HEK293 (cell line): ENCODE results near the gene MICU1.
A peak's percentile ranks its signal among the peaks of the same experiment; 100 is the strongest.
"Not testable (repeated sequence)": the region's sequence is repeated elsewhere in the genome, so short reads cannot be mapped to it uniquely, and the experiment has no call there.

Experiments used
- CTCF ChIA-PET: fragments of 350-600 bp; formaldehyde crosslinking; extraction: SDS; loops from one replicate; lab custom pipeline; 2021; ENCODE audit warnings: antibody characterized with exemption; lab: Yijun Ruan, JAX
- POLR2A ChIA-PET: fragments of 300-600 bp; formaldehyde crosslinking; extraction: SDS; loops from one replicate; lab custom pipeline; 2020; ENCODE audit warnings: antibody characterized with exemption, inconsistent platforms; lab: Yijun Ruan, JAX
- H3K27ac ChIP-seq: fragments of 200-500 bp; sonication (Bioruptor generic); 2 replicates; pipeline ENCODE4 v1.5.1; 2014; ENCODE audit warnings: low read depth, low read length, control low read depth, inconsistent platforms; ENCODE audit errors: extremely low read depth
- H3K36me3 ChIP-seq, 2 experiments: fragments of 200-500 bp in 1 of 2; sonication (Bioruptor generic) in 1 of 2; 1 replicate in 1 of 2; 2 replicates in 1 of 2; pipeline ENCODE4 v1.5.1; 2014 to 2017; ENCODE audit warnings: inconsistent platforms in 2 of 2, low read length in 2 of 2; ENCODE audit not compliant: control insufficient read depth in 2 of 2, insufficient read depth in 1 of 2
- H3K4me1 ChIP-seq: fragments of 200-500 bp; sonication (Bioruptor generic); 2 replicates; pipeline ENCODE4 v1.5.1; 2014; ENCODE audit warnings: mild to moderate bottlenecking, low read length, inconsistent platforms; ENCODE audit not compliant: control insufficient read depth, insufficient read depth
- H3K4me3 ChIP-seq: 2 replicates; pipeline ENCODE4 v1.5.1; 2011; ENCODE audit warnings: low read depth, mild to moderate bottlenecking, control low read depth, low read length, moderate library complexity
- H3K9me3 ChIP-seq: fragments of 200-500 bp; sonication (Bioruptor generic); 2 replicates; pipeline ENCODE4 v1.5.1; 2014; ENCODE audit warnings: low read depth, low read length, inconsistent platforms; ENCODE audit not compliant: control insufficient read depth, insufficient read depth
- BCL11B ChIP-seq: fragments of 450-650 bp; formaldehyde crosslinking; IDR thresholded peaks from 2 replicates; pipeline ENCODE4 v1.5.1; 2016; ENCODE audit warnings: low read depth, missing biosample characterization, missing genetic modification characterization
- IKZF3 ChIP-seq: fragments of 450-650 bp; IDR thresholded peaks from 2 replicates; pipeline ENCODE4 v1.5.0; 2018; ENCODE audit warnings: missing biosample characterization, mild to moderate bottlenecking, missing genetic modification characterization, moderate library complexity
- TCF7L2 ChIP-seq: IDR thresholded peaks from 2 replicates; pipeline ENCODE4 v1.6.1; 2011; ENCODE audit warnings: low read depth, mild to moderate bottlenecking, inconsistent platforms, low read length, moderate library complexity, borderline replicate concordance
- YY1 ChIP-seq: fragments of 450-650 bp; formaldehyde crosslinking; IDR thresholded peaks from 2 replicates; pipeline ENCODE4 v1.5.1; 2018; ENCODE audit warnings: missing biosample characterization, missing genetic modification characterization
- ZBTB17 ChIP-seq: fragments of 450-650 bp; formaldehyde crosslinking; IDR thresholded peaks from 2 replicates; pipeline ENCODE4 v1.5.1; 2016; ENCODE audit warnings: missing biosample characterization, missing genetic modification characterization
- ZBTB20 ChIP-seq: fragments of 450-650 bp; formaldehyde crosslinking; IDR thresholded peaks from 2 replicates; pipeline ENCODE4 v1.5.1; 2016; ENCODE audit warnings: missing biosample characterization, missing genetic modification characterization
- ZBTB49 ChIP-seq: fragments of 450-650 bp; formaldehyde crosslinking; IDR thresholded peaks from 2 replicates; pipeline ENCODE4 v1.5.1; 2016; ENCODE audit warnings: missing biosample characterization, missing genetic modification characterization, low read depth
- ZEB2 ChIP-seq: fragments of 450-650 bp; formaldehyde crosslinking; IDR thresholded peaks from 2 replicates; pipeline ENCODE4 v1.5.1; 2016; ENCODE audit warnings: missing biosample characterization, missing genetic modification characterization
- ZFP37 ChIP-seq: fragments of 450-650 bp; formaldehyde crosslinking; IDR thresholded peaks from 2 replicates; pipeline ENCODE4 v1.5.1; 2016; ENCODE audit warnings: missing biosample characterization, missing genetic modification characterization
- ZNF10 ChIP-seq: fragments of 450-650 bp; formaldehyde crosslinking; IDR thresholded peaks from 2 replicates; pipeline ENCODE4 v1.5.1; 2017; ENCODE audit warnings: missing biosample characterization, missing genetic modification characterization
- ZNF221 ChIP-seq: fragments of 450-650 bp; formaldehyde crosslinking; IDR thresholded peaks from 2 replicates; pipeline ENCODE4 v1.5.1; 2017; ENCODE audit warnings: missing biosample characterization, missing genetic modification characterization, borderline replicate concordance
- ZNF335 ChIP-seq: fragments of 450-650 bp; formaldehyde crosslinking; conservative IDR thresholded peaks from 2 replicates; pipeline ENCODE4 v1.5.1; 2016; ENCODE audit warnings: missing biosample characterization, missing genetic modification characterization
- ZNF404 ChIP-seq: fragments of 450-650 bp; formaldehyde crosslinking; IDR thresholded peaks from 2 replicates; pipeline ENCODE4 v1.5.1; 2017; ENCODE audit warnings: missing biosample characterization, missing genetic modification characterization
- ZNF561 ChIP-seq: fragments of 450-650 bp; IDR thresholded peaks from 2 replicates; pipeline ENCODE4 v1.5.1; 2018; ENCODE audit warnings: missing biosample characterization, missing genetic modification characterization, borderline replicate concordance
- ZNF645 ChIP-seq: fragments of 450-650 bp; formaldehyde crosslinking; IDR thresholded peaks from 2 replicates; pipeline ENCODE4; 2016; ENCODE audit warnings: missing biosample characterization, missing genetic modification characterization
- ZNF707 ChIP-seq: fragments of 450-650 bp; formaldehyde crosslinking; IDR thresholded peaks from 2 replicates; pipeline ENCODE4 v1.5.1; 2016; ENCODE audit warnings: missing biosample characterization, missing genetic modification characterization
- ZNF747 ChIP-seq: fragments of 450-650 bp; formaldehyde crosslinking; IDR thresholded peaks from 2 replicates; pipeline ENCODE4 v1.5.1; 2016; ENCODE audit warnings: missing biosample characterization, missing genetic modification characterization
- ZNF768 ChIP-seq: fragments of 450-650 bp; formaldehyde crosslinking; IDR thresholded peaks from 2 replicates; pipeline ENCODE4 v1.5.1; 2018; ENCODE audit warnings: missing biosample characterization, mild to moderate bottlenecking, missing genetic modification characterization
- ZSCAN16 ChIP-seq: fragments of 450-650 bp; formaldehyde crosslinking; IDR thresholded peaks from 2 replicates; pipeline ENCODE4 v1.5.1; 2016; ENCODE audit warnings: missing biosample characterization, missing genetic modification characterization
- TF ChIP-seq, protein P1 (sequence below): fragments of 450-650 bp; formaldehyde crosslinking; IDR thresholded peaks from 2 replicates; pipeline ENCODE4 v1.5.1; 2016; ENCODE audit warnings: missing biosample characterization, missing genetic modification characterization
- TF ChIP-seq, protein P2 (sequence below): fragments of 450-650 bp; formaldehyde crosslinking; IDR thresholded peaks from 2 replicates; pipeline ENCODE4 v1.5.1; 2016; ENCODE audit warnings: missing biosample characterization, missing genetic modification characterization, low read depth

MICU1 gene

DNA sequence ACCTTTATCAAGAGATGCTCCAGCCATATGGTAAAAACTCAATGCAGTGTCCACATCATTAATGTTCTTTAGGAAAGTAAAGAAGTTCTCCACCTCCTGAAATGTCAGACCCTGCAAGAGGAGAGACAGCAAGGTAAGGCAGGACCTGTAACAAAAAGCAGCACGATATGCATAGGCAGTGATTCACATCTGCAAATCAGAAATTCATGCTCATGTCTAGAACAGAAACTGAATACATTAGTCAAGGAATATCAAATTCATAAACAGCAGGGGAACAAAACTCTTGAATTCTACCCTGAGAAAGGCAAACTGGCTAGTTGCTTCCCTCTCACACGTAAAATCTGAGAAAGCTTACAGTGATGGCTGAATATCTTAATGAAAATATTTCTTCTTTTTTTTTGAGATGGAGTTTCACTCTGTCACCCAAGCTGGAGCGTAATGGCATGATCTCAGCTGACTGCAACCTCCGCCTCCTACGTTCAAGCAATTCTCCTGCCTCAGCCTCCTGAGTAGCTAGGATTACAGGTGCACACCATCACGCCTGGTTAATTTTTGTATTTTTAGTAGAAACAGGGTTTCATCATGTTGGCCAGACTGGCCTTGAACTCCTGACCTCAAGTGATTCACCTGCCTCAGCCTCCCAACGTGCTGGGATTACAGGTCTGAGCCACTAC, 217.8 kb downstream of the MICU1 start:
- no peaks in the 10 kb centered on the region for H3K4me1 ChIP-seq
- H3K9me3 ChIP-seq, result no peaks in the 10 kb centered on the region
- TF ChIP-seq ZBTB49 (tag by site-specific recombination) (no peak), ZBTB17 (tag by site-specific recombination) (0 out of 2 replicates have a peak, but pooled peaks have one; percentile 24)
- H3K27ac ChIP-seq, result no peak overlapping the region
- H3K4me3 ChIP-seq, result no peak overlapping the region
- CTCF ChIA-PET, result interaction anchor here (0.6 kb wide), 1 partner anchor 35 kb away, joined by 4 read pairs; no protein-coding TSS in a partner anchor
- H3K36me3 ChIP-seq, result no peaks in the 10 kb centered on the region
- POLR2A ChIA-PET, result interaction anchor here (0.6 kb wide), 1 partner anchor 127 kb away, joined by 3 read pairs; no protein-coding TSS in a partner anchor

DNA sequence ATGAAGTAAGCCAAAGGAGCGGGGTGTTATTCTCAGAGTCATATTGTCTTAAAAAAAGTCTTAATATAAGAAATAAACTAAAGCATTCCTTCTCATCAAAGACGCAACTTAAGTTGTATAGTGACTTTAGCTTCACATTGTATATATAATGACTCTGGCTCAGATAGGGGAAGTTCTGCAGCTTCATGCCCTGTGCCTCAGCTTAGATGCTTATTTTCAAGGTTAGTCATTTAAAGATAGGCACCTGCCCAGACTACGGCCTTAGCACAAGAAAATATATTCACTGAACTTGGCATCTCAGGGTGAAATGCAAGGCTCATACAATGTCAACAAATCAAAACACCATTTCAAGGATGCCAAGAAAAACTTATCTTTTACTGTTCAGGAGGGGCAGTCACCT, 218.4 kb downstream of the MICU1 start:
- POLR2A ChIA-PET, result interaction anchor here (0.6 kb wide), 1 partner anchor 127 kb away, joined by 3 read pairs; no protein-coding TSS in a partner anchor

GRCh38 chr10:72395581-72395980, 230.3 kb downstream of the MICU1 start:
- POLR2A ChIA-PET, H3K27ac ChIP-seq, H3K4me3 ChIP-seq, H3K9me3 ChIP-seq, CTCF ChIA-PET, H3K4me1 ChIP-seq, H3K36me3 ChIP-seq: not testable (repeated sequence)

More for the DNA sequence above, 218.4 kb downstream of the MICU1 start:
- no peaks in the 10 kb centered on the region for H3K9me3 ChIP-seq
- TF ChIP-seq, protein P1, sequence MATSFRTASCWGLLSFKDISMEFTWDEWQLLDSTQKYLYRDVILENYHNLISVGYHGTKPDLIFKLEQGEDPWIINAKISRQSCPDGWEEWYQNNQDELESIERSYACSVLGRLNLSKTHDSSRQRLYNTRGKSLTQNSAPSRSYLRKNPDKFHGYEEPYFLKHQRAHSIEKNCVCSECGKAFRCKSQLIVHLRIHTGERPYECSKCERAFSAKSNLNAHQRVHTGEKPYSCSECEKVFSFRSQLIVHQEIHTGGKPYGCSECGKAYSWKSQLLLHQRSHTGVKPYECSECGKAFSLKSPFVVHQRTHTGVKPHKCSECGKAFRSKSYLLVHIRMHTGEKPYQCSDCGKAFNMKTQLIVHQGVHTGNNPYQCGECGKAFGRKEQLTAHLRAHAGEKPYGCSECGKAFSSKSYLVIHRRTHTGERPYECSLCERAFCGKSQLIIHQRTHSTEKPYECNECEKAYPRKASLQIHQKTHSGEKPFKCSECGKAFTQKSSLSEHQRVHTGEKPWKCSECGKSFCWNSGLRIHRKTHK (tag by site-specific recombination), result no peak
- no peak for TF ChIP-seq ZNF747 (tag by site-specific recombination)
- TF ChIP-seq ZNF768, result no peak
- no peak for TF ChIP-seq ZNF561 (tag by site-specific recombination)
- no peak for TF ChIP-seq BCL11B (tag by site-specific recombination)
- H3K4me1 ChIP-seq, result no peaks in the 10 kb centered on the region
- no peaks in the 10 kb centered on the region for H3K36me3 ChIP-seq
- H3K27ac ChIP-seq, result no peak overlapping the region
- H3K4me3 ChIP-seq, result no peak overlapping the region
- CTCF ChIA-PET, result interaction anchor here (0.6 kb wide), 1 partner anchor 35 kb away, joined by 4 read pairs; no protein-coding TSS in a partner anchor

DNA sequence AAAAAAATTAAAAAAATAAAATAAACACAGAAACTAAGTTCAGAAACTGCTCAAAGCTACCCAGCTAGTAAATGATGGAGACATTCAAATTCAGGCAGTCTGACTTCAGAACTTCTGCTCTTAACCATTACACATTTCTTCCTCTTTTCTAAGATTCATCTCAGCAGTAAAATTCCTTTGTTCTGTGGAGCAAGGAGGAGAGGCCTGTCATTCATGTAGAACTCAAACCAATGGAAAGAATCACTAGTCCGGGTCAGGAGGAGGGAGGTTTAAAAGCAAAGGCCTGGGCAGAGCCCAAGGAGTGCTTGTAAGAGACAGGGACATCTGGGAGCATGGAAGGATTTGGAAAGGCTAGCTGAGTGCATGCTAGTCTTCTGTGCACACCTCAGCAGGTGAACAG, 233.3 kb downstream of the MICU1 start:
- Histone ChIP-seq H3K36me3 (no peaks in the 10 kb centered on the region; a peak in 1 of 3 replicates), H3K4me3 (no peak overlapping the region), H3K9me3 (no peaks in the 10 kb centered on the region), H3K4me1 (no peaks in the 10 kb centered on the region), H3K27ac (no peak overlapping the region)
- CTCF ChIA-PET, result interaction anchor here (0.6 to 0.7 kb wide), 2 partner anchors 41 to 92 kb away, joined by 3 to 10 read pairs; no protein-coding TSS in a partner anchor
- TF ChIP-seq ZNF404 (tag by site-specific recombination) (no peak), ZBTB20 (no peak), ZNF10 (tag by site-specific recombination) (no peak), ZEB2 (tag by site-specific recombination) (no peak), IKZF3 (tag by site-specific recombination) (no peak), ZNF561 (tag by site-specific recombination) (no peak), ZFP37 (tag by site-specific recombination) (no peak), TCF7L2 (no peak), ZNF335 (tag by site-specific recombination) (no peak), ZNF221 (tag by site-specific recombination) (no peak), YY1 (no peak), ZNF707 (tag by site-specific recombination) (no peak), ZNF645 (no peak), ZSCAN16 (tag by site-specific recombination) (no peak)
- TF ChIP-seq, protein P2, sequence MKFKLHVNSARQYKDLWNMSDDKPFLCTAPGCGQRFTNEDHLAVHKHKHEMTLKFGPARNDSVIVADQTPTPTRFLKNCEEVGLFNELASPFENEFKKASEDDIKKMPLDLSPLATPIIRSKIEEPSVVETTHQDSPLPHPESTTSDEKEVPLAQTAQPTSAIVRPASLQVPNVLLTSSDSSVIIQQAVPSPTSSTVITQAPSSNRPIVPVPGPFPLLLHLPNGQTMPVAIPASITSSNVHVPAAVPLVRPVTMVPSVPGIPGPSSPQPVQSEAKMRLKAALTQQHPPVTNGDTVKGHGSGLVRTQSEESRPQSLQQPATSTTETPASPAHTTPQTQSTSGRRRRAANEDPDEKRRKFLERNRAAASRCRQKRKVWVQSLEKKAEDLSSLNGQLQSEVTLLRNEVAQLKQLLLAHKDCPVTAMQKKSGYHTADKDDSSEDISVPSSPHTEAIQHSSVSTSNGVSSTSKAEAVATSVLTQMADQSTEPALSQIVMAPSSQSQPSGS (tag by site-specific recombination), result no peak
- POLR2A ChIA-PET, result no interaction called here
